Ovary (tissue), 9 donors: ENCODE results near the gene RASGRP3. TPM values are rescaled to one million over a fixed set of nuclear protein-coding genes. Genes with fewer than 3 reads are reported as not detected.

Source experiments
- DNase-seq, 5 donors: peaks; one replicate each; pipeline ENCODE4 v3.0.0-alpha.2; 2019 to 2020
- H3K27ac ChIP-seq, 2 donors: fragments of 200-600 bp; one replicate each; pipeline versions ENCODE4 v1.5.1 to v1.8.0; 2019 to 2022
- H3K27me3 ChIP-seq: fragments of 200-600 bp; one replicate; pipeline ENCODE4 v1.8.0; 2022
- H3K36me3 ChIP-seq: fragments of 200-600 bp; sonication (generic); one replicate; pipeline ENCODE4 v1.5.1; 2019
- H3K4me1 ChIP-seq: one replicate; pipeline ENCODE4 v1.8.1; 2013; ENCODE audit warnings: mild to moderate bottlenecking, moderate library complexity; ENCODE audit not compliant: insufficient read depth
- H3K4me3 ChIP-seq: fragments of 200-600 bp; sonication (generic); one replicate; pipeline ENCODE4 v1.5.1; 2017
- H3K9me3 ChIP-seq, 2 donors: fragments of 200-600 bp in 1 of 2; sonication (generic) in 1 of 2; one replicate each; pipeline versions ENCODE4 v1.5.1 to v1.8.1; 2013 to 2019; ENCODE audit warnings: mild to moderate bottlenecking in 1 of 2, moderate library complexity in 1 of 2
- EP300 ChIP-seq: sonication (generic); formaldehyde crosslinking; IDR thresholded peaks from one replicate; pipeline ENCODE4 v1.6.1; 2017; ENCODE audit warnings: antibody characterized with exemption
- POLR2A ChIP-seq: fragments of 450-650 bp; IDR thresholded peaks from one replicate; pipeline ENCODE4 v1.6.1; 2017; ENCODE audit warnings: antibody characterized with exemption, mild to moderate bottlenecking, moderate library complexity
- WGBS, 3 donors: extraction: QIAGEN DNeasy Blood & Tissue Kit in 1 of 3; methylation state at CpG; one replicate each; pipeline versions ENCODE4 v1.1.5 to v1.1.7; 2013 to 2017; 5-methylcytosine and 5-hydroxymethylcytosine counted together
- intact Hi-C, 4 donors: fragments of 100-400 bp; cut with DNase I; formaldehyde crosslinking; loops; one replicate each; pipeline versions ENCODE4 v1.11.0 to v1.15.1; 2022 to 2023
- polyA plus RNA-seq, 2 donors: library from polyadenylated mRNA; stranded (reverse); fragments of 200-250 nt in 1 of 2; fragments of 350-450 nt in 1 of 2; fragmentation: Illumina TruSeq in 1 of 2; extraction: RNeasy Lipid Tissue Mini Kit (QIAGEN cat#74804) in 1 of 2; gene quantifications; one replicate each; pipeline ENCODE4 v1.2.3, GENCODE V29; 2013 to 2014
- total RNA-seq, 7 donors: library from RNA; depleted of rRNA in 2 of 7; stranded (reverse); fragments of >200 nt in 2 of 7; fragmentation: NEBNext Ultra II Directional in 3 of 7; extraction: Animal tissue kit (Norgen Biotek cat#: 25700) in 3 of 7; gene quantifications; one replicate each; pipeline versions ENCODE4 v1.1.0 to v1.2.4, GENCODE V29; 2016 to 2023
- TF ChIP-seq, protein P1 (sequence below), 3 donors: fragments of 450-650 bp in 2 of 3; fragments of 200-600 bp in 1 of 3; IDR thresholded peaks; one replicate each; pipeline versions ENCODE4 v1.5.1 to v1.8.0; 2016 to 2022; ENCODE audit warnings: antibody characterized with exemption in 3 of 3, mild to moderate bottlenecking in 1 of 3
- donor health status: DM: no; HTN: no; CAD: no; lungs with moderate emphysema.
- donor health status: DM: no; HTN: no; CAD: no.
- donor health status: Bipolar disorder and iron deficiency.
- donor health status: DM: yes; HTN: yes; CAD: no.
- donor health status: DM: no; HTN: no; CAD: no.
- donor health status: DM: yes; HTN: yes; CAD: no.

Gene RASGRP3
- total and polyA plus RNA-seq, 9 donors = 1.9 to 6.4 (median 3.0) TPM

DNA sequence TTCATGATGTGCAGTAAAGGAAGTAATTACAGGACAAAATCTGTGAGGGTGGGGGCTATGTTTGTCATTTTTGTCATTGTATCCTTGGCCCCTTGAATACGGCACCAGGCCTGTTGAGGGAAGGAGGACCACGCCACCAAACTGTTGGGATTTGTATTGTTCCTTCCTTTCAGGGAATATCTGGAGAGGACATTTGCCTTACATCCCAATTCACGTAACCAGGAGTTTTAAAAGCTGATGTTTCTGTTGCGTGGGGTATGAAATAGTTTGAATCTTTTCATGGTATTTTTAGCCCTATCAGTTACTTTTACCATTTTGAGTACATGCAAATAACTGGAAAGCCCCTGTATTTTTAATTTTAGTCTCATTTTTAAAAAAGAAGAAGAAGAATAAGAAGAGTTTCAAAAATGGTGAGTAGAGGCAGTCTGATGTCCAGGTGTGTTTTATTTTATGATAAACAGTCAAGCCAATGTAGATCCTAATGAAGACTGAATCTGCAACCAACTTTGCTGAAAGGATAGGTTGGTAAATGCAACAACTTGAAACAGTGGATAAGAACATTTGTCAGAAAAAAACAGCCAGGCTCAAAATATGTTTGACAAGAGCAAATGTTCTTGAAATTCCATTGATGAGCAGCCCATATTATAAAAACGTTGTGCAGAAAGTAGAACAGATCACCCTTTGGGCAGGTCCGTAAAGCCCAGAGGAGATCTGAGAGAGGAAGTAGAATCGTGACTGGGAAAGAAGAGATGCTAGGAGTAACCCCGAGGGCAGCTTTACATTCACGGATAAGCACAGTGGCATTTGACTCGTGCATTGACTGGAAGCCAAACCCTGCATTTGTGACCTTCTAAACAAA lies 54.5 kb downstream of the RASGRP3 start:
- WGBS, 3 donors = 83 to 89% (median 84%) methylated on average over 10 of the region's 10 CpGs
- H3K4me1 ChIP-seq = no peaks in the 10 kb centered on the region
- TF ChIP-seq EP300 = no peak
- TF ChIP-seq POLR2A = no peak
- TF ChIP-seq, protein P1, sequence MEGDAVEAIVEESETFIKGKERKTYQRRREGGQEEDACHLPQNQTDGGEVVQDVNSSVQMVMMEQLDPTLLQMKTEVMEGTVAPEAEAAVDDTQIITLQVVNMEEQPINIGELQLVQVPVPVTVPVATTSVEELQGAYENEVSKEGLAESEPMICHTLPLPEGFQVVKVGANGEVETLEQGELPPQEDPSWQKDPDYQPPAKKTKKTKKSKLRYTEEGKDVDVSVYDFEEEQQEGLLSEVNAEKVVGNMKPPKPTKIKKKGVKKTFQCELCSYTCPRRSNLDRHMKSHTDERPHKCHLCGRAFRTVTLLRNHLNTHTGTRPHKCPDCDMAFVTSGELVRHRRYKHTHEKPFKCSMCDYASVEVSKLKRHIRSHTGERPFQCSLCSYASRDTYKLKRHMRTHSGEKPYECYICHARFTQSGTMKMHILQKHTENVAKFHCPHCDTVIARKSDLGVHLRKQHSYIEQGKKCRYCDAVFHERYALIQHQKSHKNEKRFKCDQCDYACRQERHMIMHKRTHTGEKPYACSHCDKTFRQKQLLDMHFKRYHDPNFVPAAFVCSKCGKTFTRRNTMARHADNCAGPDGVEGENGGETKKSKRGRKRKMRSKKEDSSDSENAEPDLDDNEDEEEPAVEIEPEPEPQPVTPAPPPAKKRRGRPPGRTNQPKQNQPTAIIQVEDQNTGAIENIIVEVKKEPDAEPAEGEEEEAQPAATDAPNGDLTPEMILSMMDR (IDR thresholded peaks at IDR 0.05) = no peak
- no peaks in the 10 kb centered on the region for H3K9me3 ChIP-seq
- DNase-seq = no peak
- intact Hi-C loops = no loop called here
- H3K27me3 ChIP-seq = no peaks in the 10 kb centered on the region
- no peak overlapping the region for H3K4me3 ChIP-seq
- H3K36me3 ChIP-seq = no peaks in the 10 kb centered on the region
- H3K27ac ChIP-seq = no peak overlapping the region

DNA sequence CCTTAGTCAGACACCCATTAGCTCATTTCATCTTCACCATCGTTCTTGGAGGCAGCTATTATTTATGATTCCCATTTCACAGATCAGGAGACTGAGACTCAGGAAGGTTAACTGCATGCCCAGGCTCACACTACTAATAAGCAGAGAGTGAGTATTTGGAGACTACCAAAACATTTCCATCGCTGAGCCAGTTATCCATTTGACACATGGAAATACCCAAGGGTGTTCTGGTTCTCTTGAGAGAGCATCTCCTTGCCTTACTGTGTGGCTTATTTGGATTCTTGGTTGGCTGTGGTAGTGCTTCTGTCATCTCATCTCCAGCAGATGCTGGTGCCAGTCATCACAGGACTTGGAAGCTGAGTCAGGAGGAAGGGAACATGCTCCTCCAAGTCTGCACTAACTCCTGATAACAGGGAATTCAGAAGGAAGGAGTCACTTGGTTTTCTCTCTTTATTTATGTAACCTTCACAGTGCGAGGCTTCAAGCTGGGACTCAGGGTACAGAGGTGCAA lies 55.2 kb downstream of the RASGRP3 start:
- DNase-seq = no peak
- intact Hi-C loops = no loop called here
- no peaks in the 10 kb centered on the region for H3K4me1 ChIP-seq
- H3K36me3 ChIP-seq = no peaks in the 10 kb centered on the region
- no peak overlapping the region for H3K4me3 ChIP-seq
- no peak overlapping the region for H3K27ac ChIP-seq
- TF ChIP-seq, protein P1 (IDR thresholded peaks at IDR 0.05) = no peak
- TF ChIP-seq EP300 (no peak), POLR2A (no peak)
- H3K9me3 ChIP-seq = no peaks in the 10 kb centered on the region
- 59 to 61% (median 60%) methylated on average over 3 of the region's 3 CpGs for WGBS, 3 donors
- no peaks in the 10 kb centered on the region for H3K27me3 ChIP-seq

DNA sequence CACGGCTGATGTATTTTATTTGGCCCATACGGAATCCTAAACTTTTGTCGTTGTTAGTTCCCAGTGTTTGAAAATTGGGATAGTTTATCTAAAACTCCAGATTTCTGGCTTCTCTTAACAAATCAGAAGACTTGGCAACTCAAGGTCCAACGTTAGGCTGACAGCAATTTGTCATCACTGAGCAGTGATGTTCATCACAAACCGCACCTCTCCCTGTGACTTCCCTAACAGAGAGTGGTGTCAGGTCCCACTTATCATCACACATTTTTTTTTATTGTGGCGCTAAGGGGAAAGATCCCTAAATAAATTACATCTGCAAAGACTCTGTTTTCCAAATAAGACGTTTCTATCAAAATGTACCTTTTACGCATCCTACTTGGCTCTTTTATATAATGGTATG lies 55.7 kb downstream of the RASGRP3 start:
- no peaks in the 10 kb centered on the region for H3K36me3 ChIP-seq
- TF ChIP-seq EP300 (no peak), POLR2A (no peak)
- TF ChIP-seq, protein P1 (IDR thresholded peaks at IDR 0.05) = no peak
- DNase-seq = no peak
- H3K9me3 ChIP-seq = no peaks in the 10 kb centered on the region
- no peaks in the 10 kb centered on the region for H3K27me3 ChIP-seq
- H3K27ac ChIP-seq = no peak overlapping the region
- 18 to 25% (median 24%) methylated on average over 8 of the region's 8 CpGs for WGBS, 3 donors
- no peaks in the 10 kb centered on the region for H3K4me1 ChIP-seq
- intact Hi-C loops = no loop called here
- no peak overlapping the region for H3K4me3 ChIP-seq

DNA sequence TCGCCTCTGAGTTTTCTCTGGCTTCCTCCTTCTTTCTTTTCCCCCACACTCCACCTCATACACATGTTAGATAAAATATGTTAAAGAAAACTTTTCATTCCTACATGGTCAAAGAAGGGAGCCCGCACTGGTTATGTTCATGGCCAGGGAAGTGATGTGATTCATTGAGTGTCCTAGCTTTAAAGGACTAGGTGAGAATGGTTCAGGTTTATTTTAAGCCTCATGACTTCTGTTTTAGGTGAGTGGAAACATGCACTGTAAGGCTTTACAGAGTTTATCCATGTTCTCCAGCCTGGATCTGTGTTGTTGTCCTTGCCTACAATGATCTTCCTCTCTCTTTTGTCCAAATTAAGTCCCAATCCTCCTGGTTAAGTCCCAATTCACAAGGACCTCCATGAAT lies 56.5 kb downstream of the RASGRP3 start:
- TF ChIP-seq POLR2A = no peak
- no peak for TF ChIP-seq EP300
- TF ChIP-seq, protein P1 (IDR thresholded peaks at IDR 0.05) = no peak
- intact Hi-C loops = no loop called here

More for the DNA sequence above, 56.5 kb downstream of the RASGRP3 start:
- Histone ChIP-seq H3K4me1 (no peaks in the 10 kb centered on the region), H3K36me3 (no peaks in the 10 kb centered on the region), H3K9me3 (no peaks in the 10 kb centered on the region), H3K27me3 (no peaks in the 10 kb centered on the region), H3K27ac (no peak overlapping the region), H3K4me3 (no peak overlapping the region)
- WGBS, 3 donors = 64 to 92% (median 91%) methylated on average over 2 of the region's 2 CpGs
- DNase-seq = no peak
